IMR-90 (cell line): ENCODE results near the gene RXRB. TPM values are rescaled to one million over a fixed set of nuclear protein-coding genes. Genes with fewer than 3 reads are reported as not detected.
A peak's percentile ranks its signal among the peaks of the same experiment; 100 is the strongest.

Source experiments
- ATAC-seq: fragments of 200-7000 bp; cut with Tn5 transposase; 2 replicates; pipeline ENCODE4 v1.9.1; 2020; ENCODE audit warnings: low read depth, mild to moderate bottlenecking, moderate library complexity
- BruUV-seq: library from RNA; stranded (reverse); fragments of 400-500 nt; replicated peaks from 2 replicates; lab custom pipeline; 2021; lab: Mats Ljungman, UMichigan
- CTCF ChIA-PET: fragments of 300-600 bp; formaldehyde crosslinking; extraction: SDS; loops from one replicate; lab custom pipeline; 2021; ENCODE audit warnings: antibody characterized with exemption; lab: Yijun Ruan, JAX
- POLR2A ChIA-PET: fragments of 300-600 bp; sonication (Branson Sonifier 250); formaldehyde crosslinking; loops from one replicate; lab custom pipeline; 2022; ENCODE audit warnings: antibody characterized with exemption; ENCODE audit not compliant: unreplicated experiment; lab: Charles Lee
- DNase-seq: peaks from one replicate; pipeline ENCODE4 v3.0.0; 2013
- H2AFZ ChIP-seq: replicated peaks from 2 replicates; pipeline ENCODE3; 2013; ENCODE audit warnings: low read length, mild to moderate bottlenecking; ENCODE audit not compliant: poor library complexity
- H2AK5ac ChIP-seq: 2 replicates; pipeline ENCODE4 v1.6.1; 2013; ENCODE audit warnings: low read depth, low read length, inconsistent platforms
- H2AK9ac ChIP-seq: replicated peaks from 2 replicates; pipeline ENCODE3; 2013; ENCODE audit warnings: mild to moderate bottlenecking, low read depth, low read length, moderate library complexity; ENCODE audit not compliant: poor library complexity
- H2BK120ac ChIP-seq: 2 replicates; pipeline ENCODE4 v1.6.1; 2013; ENCODE audit warnings: low read depth, low read length, inconsistent platforms
- H2BK15ac ChIP-seq: 3 replicates; pipeline ENCODE4 v1.6.1; 2013; ENCODE audit warnings: low read depth, low read length, inconsistent platforms
- H2BK20ac ChIP-seq: 2 replicates; pipeline ENCODE4 v1.6.1; 2013; ENCODE audit warnings: low read depth, mild to moderate bottlenecking, inconsistent platforms, low read length, moderate library complexity
- H2BK5ac ChIP-seq: 2 replicates; pipeline ENCODE4 v1.6.1; 2013; ENCODE audit warnings: mild to moderate bottlenecking, low read depth, low read length, inconsistent platforms; ENCODE audit not compliant: poor library complexity, severe bottlenecking
- H3K14ac ChIP-seq: replicated peaks from 2 replicates; pipeline ENCODE4 v1.6.1; 2013; ENCODE audit warnings: low read depth, low read length, inconsistent platforms
- H3K18ac ChIP-seq: 2 replicates; pipeline ENCODE4 v1.6.1; 2013; ENCODE audit warnings: low read depth, low read length, control low read depth
- H3K23ac ChIP-seq: 2 replicates; pipeline ENCODE4 v1.6.1; 2013; ENCODE audit warnings: low read depth, low read length, inconsistent platforms
- H3K27ac ChIP-seq: 2 replicates; pipeline ENCODE4 v1.5.1; 2013; ENCODE audit warnings: mild to moderate bottlenecking, control low read depth, low read length; ENCODE audit not compliant: insufficient read depth
- H3K27me3 ChIP-seq: 2 replicates; pipeline ENCODE4 v1.6.1; 2013; ENCODE audit warnings: low read length; ENCODE audit not compliant: control insufficient read depth, insufficient read depth
- H3K36me3 ChIP-seq: 2 replicates; pipeline ENCODE4 v1.6.1; 2013; ENCODE audit warnings: low read length, mixed read lengths; ENCODE audit not compliant: control insufficient read depth, insufficient read depth
- H3K4ac ChIP-seq: 2 replicates; pipeline ENCODE4 v1.6.1; 2013; ENCODE audit warnings: low read depth, low read length, inconsistent platforms
- H3K4me1 ChIP-seq: 2 replicates; pipeline ENCODE4 v1.6.1; 2013; ENCODE audit warnings: low read length, mixed read lengths; ENCODE audit not compliant: control insufficient read depth, insufficient read depth
- H3K4me2 ChIP-seq: 2 replicates; pipeline ENCODE4 v1.6.1; 2013; ENCODE audit warnings: low read depth, mild to moderate bottlenecking, control low read depth, low read length, moderate library complexity
- H3K4me3 ChIP-seq: 2 replicates; pipeline ENCODE4 v1.5.1; 2013; ENCODE audit warnings: low read depth, mild to moderate bottlenecking, control low read depth, low read length, moderate library complexity; ENCODE audit not compliant: insufficient read depth
- H3K56ac ChIP-seq: 2 replicates; pipeline ENCODE4 v1.6.1; 2013; ENCODE audit warnings: low read length, inconsistent platforms; ENCODE audit not compliant: insufficient read depth; ENCODE audit errors: extremely low read depth
- H3K79me1 ChIP-seq, 2 experiments: 2 replicates each; pipeline ENCODE4 v1.6.1; 2013; ENCODE audit warnings: low read length in 2 of 2, inconsistent platforms in 1 of 2, low read depth in 1 of 2
- H3K9ac ChIP-seq: 2 replicates; pipeline ENCODE4 v1.6.1; 2013; ENCODE audit warnings: low read depth, low read length, control low read depth
- H3K9me1 ChIP-seq: 2 replicates; pipeline ENCODE4 v1.6.1; 2013; ENCODE audit warnings: low read length, inconsistent platforms; ENCODE audit not compliant: insufficient read depth
- H3K9me3 ChIP-seq: 2 replicates; pipeline ENCODE4 v1.6.1; 2013; ENCODE audit warnings: low read length; ENCODE audit not compliant: control insufficient read depth, insufficient read depth
- H4K20me1 ChIP-seq: 2 replicates; pipeline ENCODE4 v1.6.1; 2013; ENCODE audit warnings: low read length, inconsistent platforms; ENCODE audit not compliant: insufficient read depth
- H4K5ac ChIP-seq: 2 replicates; pipeline ENCODE4 v1.6.1; 2013; ENCODE audit warnings: mild to moderate bottlenecking, low read depth, low read length, control low read depth
- H4K8ac ChIP-seq, 2 experiments: 2 replicates each; pipeline ENCODE4 v1.6.1; 2013; ENCODE audit warnings: low read depth in 2 of 2, low read length in 2 of 2, control low read depth in 1 of 2, inconsistent platforms in 1 of 2
- H4K91ac ChIP-seq: 2 replicates; pipeline ENCODE4 v1.6.1; 2013; ENCODE audit warnings: low read depth, low read length, inconsistent platforms; ENCODE audit not compliant: insufficient read depth
- CHD1 ChIP-seq: IDR thresholded peaks from 2 replicates; pipeline ENCODE4 v1.6.1; 2012; ENCODE audit warnings: low read depth, low read length, improper control_type of control experiment
- FOS ChIP-seq: fragments of 150-350 bp; IDR thresholded peaks from 2 replicates; pipeline ENCODE4 v1.6.1; 2016; ENCODE audit warnings: low read depth, low read length
- MXI1 ChIP-seq: IDR thresholded peaks from 2 replicates; pipeline ENCODE4 v1.6.1; 2012; ENCODE audit warnings: low read depth, mild to moderate bottlenecking, low read length, moderate library complexity, borderline replicate concordance
- POLR2A ChIP-seq: IDR thresholded peaks from 2 replicates; pipeline ENCODE4 v1.6.1; 2012; ENCODE audit warnings: mild to moderate bottlenecking, low read depth, low read length
- RCOR1 ChIP-seq: IDR thresholded peaks from 2 replicates; pipeline ENCODE4 v1.6.1; 2012; ENCODE audit warnings: mild to moderate bottlenecking, low read length, improper control_type of control experiment; ENCODE audit not compliant: insufficient replicate concordance
- RFX5 ChIP-seq: IDR thresholded peaks from 2 replicates; pipeline ENCODE4 v1.8.0; 2012; ENCODE audit warnings: low read depth, mild to moderate bottlenecking, low read length, moderate library complexity
- WGBS, 2 experiments: methylation state at CpG; one replicate each; pipeline versions ENCODE4 v1.1.5 to v1.1.7; 2013; ENCODE audit warnings: missing lambda C conversion rate in 2 of 2; ENCODE audit not compliant: insufficient read length in 1 of 2; ENCODE audit errors: extremely low coverage in 2 of 2; 5-methylcytosine and 5-hydroxymethylcytosine counted together
- dilution Hi-C: fragments of 300-500 bp; cut with HindIII; formaldehyde crosslinking; loops from one replicate; pipeline ENCODE4 v1.14.3; 2018; ENCODE audit warnings: low sequenced_read_pairs; ENCODE audit not compliant: unreplicated experiment
- in situ Hi-C: fragments of 300-500 bp; cut with MboI; formaldehyde crosslinking; loops from 3 replicates; pipeline ENCODE4 v1.14.3; 2019; ENCODE audit warnings: low sequenced_read_pairs, inconsistent platforms, mixed read lengths
- intact Hi-C: fragments of 100-400 bp; cut with micrococcal nuclease; formaldehyde crosslinking; loops from 2 replicates; pipeline ENCODE4 v1.10.0; 2022
- polyA plus RNA-seq, 3 experiments: library from polyadenylated mRNA; depleted of rRNA; stranded (reverse); fragments of >200 nt; gene quantifications; 2 replicates each; pipeline ENCODE4 v1.2.3, GENCODE V29; 2012; ENCODE audit warnings: low replicate concordance in 1 of 3
- total RNA-seq: library from RNA; depleted of rRNA; stranded (reverse); fragments of >200 nt; gene quantifications from 2 replicates; pipeline ENCODE4 v1.2.3, GENCODE V29; 2012

Gene RXRB
- total and polyA plus RNA-seq, 2 of the 4 experiments (the other 2 are of a cell fraction), result 18.6 to 53.7 TPM

- H4K91ac ChIP-seq, result no peak overlapping the region
- H4K20me1 ChIP-seq, result no peaks in the 10 kb centered on the region
- H3K4me1 ChIP-seq, result no peaks in the 10 kb centered on the region
- H3K14ac ChIP-seq, result no peak overlapping the region
- in situ Hi-C loops (no loop called here), intact Hi-C loops (no loop called here), dilution Hi-C loops (no loop called here)
- H3K4ac ChIP-seq, result no peak overlapping the region
- TF ChIP-seq MXI1 (no peak), POLR2A (no peak), CHD1 (no peak), FOS (no peak), RFX5 (no peak), RCOR1 (no peak)
- no peak for ATAC-seq
- H2AK9ac ChIP-seq, result peak overlapping the region; percentile 55
- H3K56ac ChIP-seq, result no peak overlapping the region
- no peak for DNase-seq
- no peaks in the 10 kb centered on the region for H3K36me3 ChIP-seq
- no peak overlapping the region for H2BK5ac ChIP-seq
- no peaks in the 10 kb centered on the region for H3K9me1 ChIP-seq
- H2BK120ac ChIP-seq, result no peak overlapping the region
- H3K79me1 ChIP-seq, result no peaks in the 10 kb centered on the region
- no peak overlapping the region for H3K23ac ChIP-seq
- H2BK15ac ChIP-seq, result no peak overlapping the region
- POLR2A ChIA-PET, result no interaction called here
- no peak overlapping the region for H3K27ac ChIP-seq
- no peaks in the 10 kb centered on the region for H3K9me3 ChIP-seq
- no peak overlapping the region; the same call in 1 of the 2 replicates for H2AK5ac ChIP-seq
- H4K8ac ChIP-seq, result no peak overlapping the region
- no peak overlapping the region for H2AFZ ChIP-seq
- no peak overlapping the region for H2BK20ac ChIP-seq
- H4K5ac ChIP-seq, result no peak overlapping the region
- no TSS peak for BruUV-seq
- H3K27me3 ChIP-seq, result peaks cover 11% of the 10 kb centered on the region; the same call in 1 of the 2 replicates
- no peak overlapping the region for H3K18ac ChIP-seq
- no peak overlapping the region for H3K4me3 ChIP-seq
- 85% methylated on average over 2 of the region's 9 CpGs; no CpG with 5 or more reads in 1 of the 2 experiments for WGBS, 2 experiments
- H3K4me2 ChIP-seq, result no peak overlapping the region
- CTCF ChIA-PET, result no interaction called here
- H3K9ac ChIP-seq, result no peak overlapping the region
Observed at GRCh38 chr6:33170176-33171015, 30.1 kb downstream of the RXRB start.
